ENCODE measurements around the gene ACSBG1. TPM values are rescaled to one million over a fixed set of nuclear protein-coding genes. Genes with fewer than 3 reads are reported as not detected.

Gene ACSBG1
- total RNA-seq, 1 donor from 2014 or later, result not detected

- peak in 1 of 2 donors; percentile 49 for DNase-seq (ENCODE audit: low spot score in 2 of 2)
- Histone ChIP-seq H3K36me3 (no peaks in the 10 kb centered on the region), H3K4me3 (no peak overlapping the region), H3K9me3 (peaks cover 0 to 6% of the 10 kb centered on the region in 2 donors), H3K27ac (no peak overlapping the region), H3K27me3 (no peaks in the 10 kb centered on the region), H3K4me1 (no peaks in the 10 kb centered on the region)
- no peak for TF ChIP-seq CTCF (IDR thresholded peaks at IDR 0.05)
- intact Hi-C loops (cut with DNase I), result no loop called here
Measured at GRCh38 chr15:78193731-78194567, 40.4 kb downstream of the ACSBG1 start.

- intact Hi-C loops (cut with DNase I), result no loop called here
- H3K36me3 ChIP-seq, result no peaks in the 10 kb centered on the region
- peak in 1 of 2 donors; percentile 31 for DNase-seq (ENCODE audit: low spot score in 2 of 2)
- H3K9me3 ChIP-seq, result peaks cover 0 to 6% of the 10 kb centered on the region in 2 donors
- no peak overlapping the region for H3K4me3 ChIP-seq
- no peak for TF ChIP-seq CTCF (IDR thresholded peaks at IDR 0.05)
- H3K27me3 ChIP-seq, result no peaks in the 10 kb centered on the region
- H3K27ac ChIP-seq, result no peak overlapping the region
- H3K4me1 ChIP-seq, result no peaks in the 10 kb centered on the region
Measured at GRCh38 chr15:78192826-78193594, 41.4 kb downstream of the ACSBG1 start.

GRCh38 chr15:78182821-78183220 lies 51.5 kb downstream of the ACSBG1 start:
- Histone ChIP-seq H3K27me3 (no peaks in the 10 kb centered on the region), H3K36me3 (no peaks in the 10 kb centered on the region), H3K9me3 (no peaks in the 10 kb centered on the region), H3K27ac (no peak overlapping the region), H3K4me1 (no peaks in the 10 kb centered on the region), H3K4me3 (no peak overlapping the region)
- DNase-seq (ENCODE audit: low spot score in 2 of 2), result no peak
- intact Hi-C loops (cut with DNase I), result no loop called here
- no peak for TF ChIP-seq CTCF (IDR thresholded peaks at IDR 0.05)

- no peak for TF ChIP-seq CTCF (IDR thresholded peaks at IDR 0.05)
- no peaks in the 10 kb centered on the region for H3K36me3 ChIP-seq
- no peaks in the 10 kb centered on the region for H3K9me3 ChIP-seq
- H3K4me3 ChIP-seq, result no peak overlapping the region
- no peaks in the 10 kb centered on the region for H3K4me1 ChIP-seq
- DNase-seq (ENCODE audit: low spot score in 2 of 2), result no peak
- H3K27ac ChIP-seq, result no peak overlapping the region
- intact Hi-C loops (cut with DNase I), result no loop called here
- H3K27me3 ChIP-seq, result no peaks in the 10 kb centered on the region
Measured at GRCh38 chr15:78182336-78182700, 52.0 kb downstream of the ACSBG1 start.

- Histone ChIP-seq H3K4me3 (no peak overlapping the region), H3K36me3 (no peaks in the 10 kb centered on the region), H3K27me3 (no peaks in the 10 kb centered on the region), H3K9me3 (no peaks in the 10 kb centered on the region), H3K4me1 (no peaks in the 10 kb centered on the region), H3K27ac (no peak overlapping the region)
- DNase-seq (ENCODE audit: low spot score in 2 of 2), result no peak
- no peak for TF ChIP-seq CTCF (IDR thresholded peaks at IDR 0.05)
- intact Hi-C loops (cut with DNase I), result no loop called here
Measured at GRCh38 chr15:78179906-78180305, 54.5 kb downstream of the ACSBG1 start.
